C4-2B (cell line): ENCODE measurements around the gene DEAF1.
"Not testable (repeated sequence)": the region's sequence is repeated elsewhere in the genome, so short reads cannot be mapped to it uniquely, and the experiment has no call there.

Source experiments
- H3K27ac ChIP-seq: fragments of 450-650 bp; 2 replicates; pipeline ENCODE4 v1.5.1; 2017
- CTCF ChIP-seq: fragments of 450-650 bp; conservative IDR thresholded peaks from 2 replicates; pipeline ENCODE4 v1.5.1; 2017; ENCODE audit warnings: mild to moderate bottlenecking
- ZFX ChIP-seq: fragments of 450-650 bp; IDR thresholded peaks from 2 replicates; pipeline ENCODE4 v1.6.1; 2017

The DEAF1 gene

GRCh38 chr11:691710-692590, 3.1 kb downstream of the DEAF1 start:
- no peak overlapping the region for H3K27ac ChIP-seq
- no peak for TF ChIP-seq ZFX
- no peak for TF ChIP-seq CTCF

- TF ChIP-seq ZFX, result no peak
- no peak overlapping the region for H3K27ac ChIP-seq
These were observed 4.0 kb downstream of the DEAF1 start for GRCh38 chr11:690738-691633.

- not testable (repeated sequence) for H3K27ac ChIP-seq
These were observed 4.8 kb downstream of the DEAF1 start for GRCh38 chr11:690244-690643.

- no peak overlapping the region for H3K27ac ChIP-seq
- TF ChIP-seq CTCF, result no peak
- no peak for TF ChIP-seq ZFX
These were observed 5.4 kb downstream of the DEAF1 start for GRCh38 chr11:689625-690024.

- H3K27ac ChIP-seq, result no peak overlapping the region
- TF ChIP-seq CTCF (no peak), ZFX (no peak)
These were observed 6.3 kb downstream of the DEAF1 start for GRCh38 chr11:688681-689080.

- no peak overlapping the region for H3K27ac ChIP-seq
- no peak for TF ChIP-seq CTCF
- no peak for TF ChIP-seq ZFX
These were observed 7.3 kb downstream of the DEAF1 start for GRCh38 chr11:687751-688150.

- H3K27ac ChIP-seq, result no peak overlapping the region
- TF ChIP-seq ZFX (no peak), CTCF (no peak)
These were observed 8.4 kb downstream of the DEAF1 start for GRCh38 chr11:686451-687243.

- H3K27ac ChIP-seq, result no peak overlapping the region
- TF ChIP-seq ZFX (no peak), CTCF (no peak)
These were observed 14.1 kb downstream of the DEAF1 start for GRCh38 chr11:680970-681369.
